ENCODE results near the gene THUMPD1. TPM values are rescaled to one million over a fixed set of nuclear protein-coding genes. Genes with fewer than 3 reads are reported as not detected.
"Not testable (repeated sequence)": the region's sequence is repeated elsewhere in the genome, so short reads cannot be mapped to it uniquely, and the experiment has no call there.

THUMPD1 gene
- total RNA-seq, 1 experiment from 2014 or later: 36.0 TPM

DNA sequence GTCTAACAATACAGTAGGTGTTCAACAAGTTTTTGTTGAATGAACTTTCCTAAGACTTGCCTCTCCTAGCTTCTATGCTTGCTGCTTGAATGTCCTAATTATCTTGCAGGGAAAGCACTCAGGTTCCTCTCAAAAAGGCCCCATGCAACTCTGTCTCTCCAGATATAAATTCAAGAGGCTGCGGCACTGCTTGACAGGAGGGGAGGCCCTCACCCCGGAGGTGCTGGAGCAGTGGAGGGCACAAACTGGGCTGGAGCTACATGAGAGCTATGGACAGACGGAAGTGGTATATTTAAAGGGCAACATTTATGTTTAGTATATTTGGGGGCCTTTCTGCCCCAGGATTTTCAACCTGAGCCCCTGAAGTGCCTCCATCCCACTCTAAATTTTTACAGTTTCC, 14.4 kb downstream of the THUMPD1 start:
- BruUV-seq (replicated peaks): no TSS peak
- peaks cover 4% of the 10 kb centered on the region; the same call in 1 of the 2 replicates for H3K27me3 ChIP-seq (ENCODE audit: insufficient read depth, low read depth)
- H3K36me3 ChIP-seq (ENCODE audit: low read depth): no peaks in the 10 kb centered on the region
- CTCF ChIA-PET: interaction anchor here (0.6 kb wide), 1 partner anchor 9 kb away, joined by 3 read pairs; no protein-coding TSS in a partner anchor
- no peaks in the 10 kb centered on the region for H3K4me1 ChIP-seq (replicated peaks; ENCODE audit: insufficient read depth)
- H3K79me2 ChIP-seq (ENCODE audit: low read depth): no peaks in the 10 kb centered on the region
- DNase-seq: no peak
- TF ChIP-seq CTCF (conservative IDR thresholded peaks at IDR 0.05) (no peak), EZH2 (IDR thresholded peaks at IDR 0.05; ENCODE audit: low read depth) (no peak)
- no peak overlapping the region for H3K27ac ChIP-seq
- POLR2A ChIA-PET (ENCODE audit: unreplicated experiment): no interaction called here
- no peaks in the 10 kb centered on the region for H4K20me1 ChIP-seq (ENCODE audit: insufficient read depth)
- intact Hi-C loops (cut with micrococcal nuclease; ENCODE audit: unreplicated experiment): no loop called here
- no peaks in the 10 kb centered on the region for H3K9me3 ChIP-seq (ENCODE audit: insufficient read depth, low read depth)
- H3K9me2 ChIP-seq (ENCODE audit: insufficient read depth): no peaks in the 10 kb centered on the region
- 0 out of 2 replicates have a peak, but pooled peaks cover 2% of the 10 kb centered on the region for H3F3A ChIP-seq (ENCODE audit: insufficient read depth, low read depth)
- H3K4me3 ChIP-seq: no peak overlapping the region
- H2AFZ ChIP-seq: no peak overlapping the region
- no peak overlapping the region for H3K4me2 ChIP-seq

DNA sequence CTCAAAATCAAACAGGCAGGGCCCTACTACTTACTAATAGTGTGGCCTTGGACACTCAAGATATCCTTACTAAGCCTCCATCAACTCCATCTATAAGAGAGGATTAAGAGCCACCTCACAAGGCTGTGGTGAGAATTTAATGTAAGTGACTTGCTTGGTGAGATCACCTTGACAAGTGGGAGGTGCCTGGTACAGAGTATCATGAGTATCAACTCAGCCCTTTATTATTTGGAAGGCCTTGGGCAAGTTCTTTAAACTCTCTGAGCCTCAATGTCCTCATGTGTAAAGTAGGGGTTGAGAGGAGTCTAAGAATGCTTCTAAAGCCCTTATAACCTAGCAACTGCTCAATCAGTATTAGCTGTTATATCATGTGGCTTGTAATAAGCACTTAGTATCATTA, 15.0 kb downstream of the THUMPD1 start:
- Histone ChIP-seq H3K27me3 (ENCODE audit: insufficient read depth, low read depth) (peaks cover 4% of the 10 kb centered on the region; the same call in 1 of the 2 replicates), H4K20me1 (ENCODE audit: insufficient read depth) (no peaks in the 10 kb centered on the region), H3K4me3 (no peak overlapping the region), H3K36me3 (ENCODE audit: low read depth) (no peaks in the 10 kb centered on the region), H3K4me1 (replicated peaks; ENCODE audit: insufficient read depth) (no peaks in the 10 kb centered on the region), H2AFZ (no peak overlapping the region), H3K9me3 (ENCODE audit: insufficient read depth, low read depth) (no peaks in the 10 kb centered on the region), H3K9me2 (ENCODE audit: insufficient read depth) (no peaks in the 10 kb centered on the region), H3K79me2 (ENCODE audit: low read depth) (no peaks in the 10 kb centered on the region), H3K27ac (no peak overlapping the region), H3F3A (ENCODE audit: insufficient read depth, low read depth) (0 out of 2 replicates have a peak, but pooled peaks cover 1% of the 10 kb centered on the region), H3K4me2 (no peak overlapping the region)
- TF ChIP-seq CTCF (conservative IDR thresholded peaks at IDR 0.05) (no peak), EZH2 (IDR thresholded peaks at IDR 0.05; ENCODE audit: low read depth) (no peak)
- intact Hi-C loops (cut with micrococcal nuclease; ENCODE audit: unreplicated experiment): no loop called here
- DNase-seq: no peak
- no TSS peak for BruUV-seq (replicated peaks)
- ChIA-PET POLR2A (ENCODE audit: unreplicated experiment) (no interaction called here), CTCF (interaction anchor here (0.6 kb wide), 1 partner anchor 9 kb away, joined by 3 read pairs; no protein-coding TSS in a partner anchor)

DNA sequence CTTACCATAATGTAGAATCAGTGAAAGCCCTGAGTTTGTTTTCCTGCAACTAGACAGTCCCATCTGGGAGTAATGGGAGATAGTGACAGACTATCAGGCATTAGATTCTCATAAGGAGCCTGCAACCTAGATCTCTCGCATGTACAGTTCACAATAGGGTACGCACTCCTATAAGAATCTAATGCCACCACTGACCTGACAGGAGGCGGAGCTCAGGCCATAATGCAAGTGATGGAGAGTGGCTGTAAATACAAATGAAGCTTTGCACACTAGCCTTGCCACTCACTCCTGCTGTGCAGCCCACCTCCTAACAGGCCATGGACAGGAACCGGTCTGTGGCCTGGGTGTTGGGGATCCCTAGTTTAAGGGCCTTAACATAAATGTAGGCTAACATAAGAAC, 21.4 kb downstream of the THUMPD1 start:
- POLR2A ChIA-PET (ENCODE audit: unreplicated experiment): no interaction called here
- no peaks in the 10 kb centered on the region for H4K20me1 ChIP-seq (ENCODE audit: insufficient read depth)
- DNase-seq: no peak
- H3K79me2 ChIP-seq (ENCODE audit: low read depth): no peaks in the 10 kb centered on the region
- H3K9me3 ChIP-seq (ENCODE audit: insufficient read depth, low read depth): no peaks in the 10 kb centered on the region
- no peak overlapping the region for H2AFZ ChIP-seq
- H3K27ac ChIP-seq: no peak overlapping the region
- no peaks in the 10 kb centered on the region for H3F3A ChIP-seq (ENCODE audit: insufficient read depth, low read depth)
- no peak for TF ChIP-seq EZH2 (IDR thresholded peaks at IDR 0.05; ENCODE audit: low read depth)
- TF ChIP-seq CTCF (conservative IDR thresholded peaks at IDR 0.05): no peak
- intact Hi-C loops (cut with micrococcal nuclease; ENCODE audit: unreplicated experiment): no loop called here
- H3K36me3 ChIP-seq (ENCODE audit: low read depth): no peaks in the 10 kb centered on the region
- H3K27me3 ChIP-seq (ENCODE audit: insufficient read depth, low read depth): peaks cover 9% of the 10 kb centered on the region
- no peaks in the 10 kb centered on the region for H3K4me1 ChIP-seq (replicated peaks; ENCODE audit: insufficient read depth)
- no peak overlapping the region for H3K4me3 ChIP-seq
- no TSS peak for BruUV-seq (replicated peaks)
- no peak overlapping the region for H3K4me2 ChIP-seq
- H3K9me2 ChIP-seq (ENCODE audit: insufficient read depth): no peaks in the 10 kb centered on the region
- CTCF ChIA-PET: no interaction called here

DNA sequence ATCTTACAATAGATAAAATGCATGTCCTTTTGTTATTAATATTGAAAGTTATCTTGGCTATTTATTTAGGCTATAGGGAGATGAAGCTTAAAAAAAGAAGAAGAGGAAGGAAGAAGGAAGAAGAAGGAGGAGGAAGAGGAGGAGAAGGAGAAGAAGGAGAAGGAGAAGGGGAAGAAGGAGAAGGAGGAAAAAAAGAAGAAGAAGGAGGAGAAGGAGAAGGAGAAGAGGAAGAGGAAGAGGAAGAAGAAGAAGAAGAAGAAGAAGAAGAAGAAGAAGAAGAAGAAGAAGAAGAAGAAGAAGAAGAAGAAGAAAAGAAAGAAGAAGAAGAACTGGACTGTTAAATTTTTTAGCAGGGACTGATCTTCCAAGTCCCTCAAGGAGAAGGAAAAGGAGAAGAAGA, 23.9 kb downstream of the THUMPD1 start:
- H3K27me3 ChIP-seq (ENCODE audit: insufficient read depth, low read depth); intact Hi-C loops (cut with micrococcal nuclease; ENCODE audit: unreplicated experiment); POLR2A ChIA-PET (ENCODE audit: unreplicated experiment); DNase-seq; H3K9me3 ChIP-seq (ENCODE audit: insufficient read depth, low read depth); H3K27ac ChIP-seq; H3K36me3 ChIP-seq (ENCODE audit: low read depth); H4K20me1 ChIP-seq (ENCODE audit: insufficient read depth); H3K4me2 ChIP-seq; BruUV-seq (replicated peaks); H3K4me1 ChIP-seq (replicated peaks; ENCODE audit: insufficient read depth); H3K4me3 ChIP-seq; H2AFZ ChIP-seq; H3K9me2 ChIP-seq (ENCODE audit: insufficient read depth); H3F3A ChIP-seq (ENCODE audit: insufficient read depth, low read depth); H3K79me2 ChIP-seq (ENCODE audit: low read depth): not testable (repeated sequence)
- CTCF ChIA-PET: interaction anchor here (0.7 kb wide), 1 partner anchor 9 kb away, joined by 3 read pairs; no protein-coding TSS in a partner anchor

Measured in PC-9 (cell line).